ENCODE results near the gene TLCD3B.
A peak's percentile ranks its signal among the peaks of the same experiment; 100 is the strongest.

The TLCD3B gene

GRCh38 chr16:30002614-30003346 lies 28.3 kb downstream of the TLCD3B start:
- no peak overlapping the region for H3K9ac ChIP-seq (ENCODE audit: insufficient read length)
- TF ChIP-seq FOXP2 (optimal IDR thresholded peaks at IDR 0.05; ENCODE audit: control extremely low read depth, extremely low read length, insufficient read depth) (no peak), POLR2AphosphoS5 (IDR thresholded peaks at IDR 0.05; ENCODE audit: borderline replicate concordance, low read depth, low read length) (no peak), EZH2 (IDR thresholded peaks at IDR 0.05) (no peak)
- no peak for DNase-seq (ENCODE audit: low read depth, low spot score)
- no peak overlapping the region for H3K4me3 ChIP-seq
- H3K36me3 ChIP-seq (ENCODE audit: insufficient read depth, low read length) = peaks cover 9% of the 10 kb centered on the region
- H3K9me3 ChIP-seq (ENCODE audit: low read depth, low read length) = no peaks in the 10 kb centered on the region
- no peak overlapping the region for H3K27ac ChIP-seq

GRCh38 chr16:30000735-30001631 lies 30.1 kb downstream of the TLCD3B start:
- no peak overlapping the region for H3K4me3 ChIP-seq
- H3K9ac ChIP-seq (ENCODE audit: insufficient read length) = no peak overlapping the region
- TF ChIP-seq POLR2AphosphoS5 (IDR thresholded peaks at IDR 0.05; ENCODE audit: borderline replicate concordance, low read depth, low read length) (no peak), EZH2 (IDR thresholded peaks at IDR 0.05) (no peak), FOXP2 (optimal IDR thresholded peaks at IDR 0.05; ENCODE audit: control extremely low read depth, extremely low read length, insufficient read depth) (no peak)
- no peaks in the 10 kb centered on the region for H3K9me3 ChIP-seq (ENCODE audit: low read depth, low read length)
- no peak for DNase-seq (ENCODE audit: low read depth, low spot score)
- peaks cover 10% of the 10 kb centered on the region for H3K36me3 ChIP-seq (ENCODE audit: insufficient read depth, low read length)
- H3K27ac ChIP-seq = no peak overlapping the region

- H3K4me3 ChIP-seq = no peak overlapping the region
- DNase-seq (ENCODE audit: low read depth, low spot score) = no peak
- no peak overlapping the region for H3K27ac ChIP-seq
- H3K9ac ChIP-seq (ENCODE audit: insufficient read length) = no peak overlapping the region
- H3K36me3 ChIP-seq (ENCODE audit: insufficient read depth, low read length) = peaks cover 7% of the 10 kb centered on the region
- no peak for TF ChIP-seq EZH2 (IDR thresholded peaks at IDR 0.05)
- no peak for TF ChIP-seq POLR2AphosphoS5 (IDR thresholded peaks at IDR 0.05; ENCODE audit: borderline replicate concordance, low read depth, low read length)
- TF ChIP-seq FOXP2 (optimal IDR thresholded peaks at IDR 0.05; ENCODE audit: control extremely low read depth, extremely low read length, insufficient read depth) = no peak
- H3K9me3 ChIP-seq (ENCODE audit: low read depth, low read length) = no peaks in the 10 kb centered on the region
Observed at GRCh38 chr16:29999605-30000004, 31.5 kb downstream of the TLCD3B start.

- Histone ChIP-seq H3K27ac (no peak overlapping the region), H3K9me3 (ENCODE audit: low read depth, low read length) (no peaks in the 10 kb centered on the region), H3K36me3 (ENCODE audit: insufficient read depth, low read length) (peaks cover 21% of the 10 kb centered on the region), H3K4me3 (peak overlapping the region; percentile 96), H3K9ac (ENCODE audit: insufficient read length) (peak overlapping the region; percentile 99)
- no peak for TF ChIP-seq FOXP2 (optimal IDR thresholded peaks at IDR 0.05; ENCODE audit: control extremely low read depth, extremely low read length, insufficient read depth)
- no peak for TF ChIP-seq EZH2 (IDR thresholded peaks at IDR 0.05)
- TF ChIP-seq POLR2AphosphoS5 (IDR thresholded peaks at IDR 0.05; ENCODE audit: borderline replicate concordance, low read depth, low read length) = no peak
- no peak for DNase-seq (ENCODE audit: low read depth, low spot score)
Observed at GRCh38 chr16:29996766-29997250, 34.3 kb downstream of the TLCD3B start.

GRCh38 chr16:29995911-29996765 lies 34.9 kb downstream of the TLCD3B start, which contains the start of gene INO80E:
Gene INO80E, plus strand, starts transcription at chr16:29996241. Its CDS starts 70 bp downstream, at chr16:29996311.
- Histone ChIP-seq H3K36me3 (ENCODE audit: insufficient read depth, low read length) (peaks cover 28% of the 10 kb centered on the region), H3K27ac (peak within 1 kb of the TSS; percentile 97), H3K9ac (ENCODE audit: insufficient read length) (peak within 1 kb of the TSS; percentile 99), H3K9me3 (ENCODE audit: low read depth, low read length) (no peaks in the 10 kb centered on the region), H3K4me3 (peak within 1 kb of the TSS; percentile 96)
- DNase-seq (ENCODE audit: low read depth, low spot score) = peak; percentile 79
- TF ChIP-seq FOXP2 (optimal IDR thresholded peaks at IDR 0.05; ENCODE audit: control extremely low read depth, extremely low read length, insufficient read depth) (peak; percentile 91), POLR2AphosphoS5 (IDR thresholded peaks at IDR 0.05; ENCODE audit: borderline replicate concordance, low read depth, low read length) (peak; percentile 88), EZH2 (IDR thresholded peaks at IDR 0.05) (no peak)

- peak within 1 kb of the TSS; percentile 96 for H3K4me3 ChIP-seq
- peaks cover 33% of the 10 kb centered on the region for H3K36me3 ChIP-seq (ENCODE audit: insufficient read depth, low read length)
- TF ChIP-seq EZH2 (IDR thresholded peaks at IDR 0.05) = no peak
- 0 out of 2 replicates have a peak, but pooled peaks have one; percentile 29 for TF ChIP-seq POLR2AphosphoS5 (IDR thresholded peaks at IDR 0.05; ENCODE audit: borderline replicate concordance, low read depth, low read length)
- peak; percentile 24 for DNase-seq (ENCODE audit: low read depth, low spot score)
- H3K27ac ChIP-seq = peak within 1 kb of the TSS; percentile 97
- no peaks in the 10 kb centered on the region for H3K9me3 ChIP-seq (ENCODE audit: low read depth, low read length)
- peak within 1 kb of the TSS; percentile 99 for H3K9ac ChIP-seq (ENCODE audit: insufficient read length)
Observed at GRCh38 chr16:29995324-29995910, 35.7 kb downstream of the TLCD3B start, which contains the start of gene HIRIP3. Gene HIRIP3, minus strand, starts transcription at chr16:29995617. Its CDS starts 12 bp downstream, at chr16:29995605.

- H3K4me3 ChIP-seq = peak overlapping the region; percentile 96
- H3K9me3 ChIP-seq (ENCODE audit: low read depth, low read length) = no peaks in the 10 kb centered on the region
- DNase-seq (ENCODE audit: low read depth, low spot score) = no peak
- peaks cover 39% of the 10 kb centered on the region for H3K36me3 ChIP-seq (ENCODE audit: insufficient read depth, low read length)
- H3K27ac ChIP-seq = peak overlapping the region; percentile 97
- TF ChIP-seq EZH2 (IDR thresholded peaks at IDR 0.05) (no peak), FOXP2 (optimal IDR thresholded peaks at IDR 0.05; ENCODE audit: control extremely low read depth, extremely low read length, insufficient read depth) (no peak), POLR2AphosphoS5 (IDR thresholded peaks at IDR 0.05; ENCODE audit: borderline replicate concordance, low read depth, low read length) (no peak)
- peak overlapping the region; percentile 99 for H3K9ac ChIP-seq (ENCODE audit: insufficient read length)
Observed at GRCh38 chr16:29994600-29995323, 36.3 kb downstream of the TLCD3B start.

All from SK-N-MC (cell line).